ENCODE data around the gene C1GALT1C1.

DNA sequence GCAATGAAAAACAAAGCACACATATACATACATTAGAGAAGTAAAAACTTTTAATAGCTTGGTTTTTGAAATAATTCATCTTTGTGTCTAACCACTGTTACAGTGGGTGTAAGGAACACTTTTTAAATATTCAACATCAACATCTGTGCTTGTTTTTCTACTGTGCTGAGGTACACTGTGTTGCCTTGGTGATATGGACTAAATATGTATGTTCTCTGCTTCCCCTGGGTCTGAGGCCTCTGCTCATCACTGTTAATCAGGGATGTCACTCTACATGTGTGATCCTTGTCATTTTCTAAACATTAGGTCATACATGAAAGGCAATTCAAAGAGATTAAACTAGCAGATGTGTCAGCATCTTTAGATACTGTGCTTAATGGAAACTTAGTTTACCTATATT lies 15.0 kb downstream of the C1GALT1C1 start:
- no peak for TF ChIP-seq CTCF (IDR thresholded peaks at IDR 0.05)
- no peak for TF ChIP-seq ZFX (IDR thresholded peaks at IDR 0.05; ENCODE audit: borderline replicate concordance)
